Activated CD8-positive, alpha-beta memory T cell treated with anti-CD3 and anti-CD28 coated beads, Interleukin-2, amount 10 ng/mL, durations not matched to agents 7 days and 5 days (primary cell): ENCODE measurements around the gene DNAL4. TPM values are rescaled to one million over a fixed set of nuclear protein-coding genes. Genes with fewer than 3 reads are reported as not detected.

Source experiments
- total RNA-seq, 2 experiments: library from RNA; stranded (reverse); gene quantifications; one replicate each; pipeline ENCODE4 v1.2.3, GENCODE V29; 2021

Gene DNAL4
- total RNA-seq, 2 experiments from 2014 or later: 8.2 to 8.9 TPM

Other genes with a start within 250 kb of the DNAL4 start
- 10 to 100 TPM; 13.6 to 16.9 TPM for gene DMC1, start 224.0 kb downstream of the DNAL4 start, total RNA-seq
- gene FAM227A, start 137.8 kb downstream of the DNAL4 start, total RNA-seq: under 1 TPM; 0.12 to 0.40 TPM
- 10 to 100 TPM; 11.2 to 12.0 TPM for gene CBY1, start 137.5 kb downstream of the DNAL4 start, total RNA-seq
- 10 to 100 TPM; 61.1 to 94.9 TPM for gene TOMM22, start 112.2 kb downstream of the DNAL4 start, total RNA-seq
- gene JOSD1, start 93.2 kb downstream of the DNAL4 start, total RNA-seq: 10 to 100 TPM; 74.0 to 77.0 TPM
- 100 to 1,000 TPM; 116 to 146 TPM for gene GTPBP1, start 88.2 kb downstream of the DNAL4 start, total RNA-seq
- 100 to 1,000 TPM; 320 to 412 TPM for gene SUN2, start 38.1 kb downstream of the DNAL4 start, total RNA-seq
- gene NPTXR, start 49.9 kb upstream of the DNAL4 start, total RNA-seq: 1 to 10 TPM in 1 of 2 experiments, under 1 TPM in 1; 0.96 to 2.4 TPM
- gene CBX6, start 78.1 kb upstream of the DNAL4 start, total RNA-seq: 100 to 1,000 TPM in 1 of 2 experiments, 10 to 100 TPM in 1; 73.1 to 124 TPM
- not detected for gene APOBEC3A, start 163.5 kb upstream of the DNAL4 start, total RNA-seq
- 10 to 100 TPM; 32.8 to 82.6 TPM for gene APOBEC3B, start 188.2 kb upstream of the DNAL4 start, total RNA-seq
- gene APOBEC3C, start 220.1 kb upstream of the DNAL4 start, total RNA-seq: 100 to 1,000 TPM; 147 to 176 TPM
- gene APOBEC3D, start 227.0 kb upstream of the DNAL4 start, total RNA-seq: 10 to 100 TPM; 49.8 to 69.4 TPM
- gene APOBEC3F, start 246.7 kb upstream of the DNAL4 start, total RNA-seq: 10 to 100 TPM; 39.8 to 58.0 TPM